ENCODE measurements around the gene TGFA. TPM values are rescaled to one million over a fixed set of nuclear protein-coding genes. Genes with fewer than 3 reads are reported as not detected.

TGFA gene
- total RNA-seq, 4 donors from 2014 or later = 15.8 to 75.8 (median 52.0) TPM

DNA sequence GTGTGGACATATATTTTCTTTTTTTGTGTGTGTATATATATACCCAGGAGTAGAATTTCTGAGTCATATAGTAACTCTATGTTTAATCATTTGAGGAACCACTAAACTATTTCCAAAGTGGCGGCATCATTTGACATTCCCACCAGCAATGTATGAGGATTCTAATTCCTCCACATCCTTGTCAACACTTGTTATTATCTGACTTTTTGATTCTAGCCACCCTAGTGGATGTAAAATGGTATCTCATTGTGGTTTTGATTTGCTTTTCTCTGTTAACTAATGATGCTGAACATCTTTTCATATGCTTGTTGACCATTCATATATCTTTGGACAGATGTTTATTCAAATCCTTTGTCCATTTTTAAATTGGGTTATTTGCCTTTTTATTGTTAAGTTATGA lies 120.3 kb downstream of the TGFA start:
- Histone ChIP-seq H3K27ac (no peak overlapping the region), H3K4me3 (no peak overlapping the region), H3K4me1 (no peaks in the 10 kb centered on the region), H3K27me3 (peaks cover 0 to 7% (median 0%) of the 10 kb centered on the region in 4 donors), H3K9me3 (no peaks in the 10 kb centered on the region), H3K36me3 (no peaks in the 10 kb centered on the region)
- intact Hi-C loops (cut with DNase I) = no loop called here
- TF ChIP-seq, protein P1, sequence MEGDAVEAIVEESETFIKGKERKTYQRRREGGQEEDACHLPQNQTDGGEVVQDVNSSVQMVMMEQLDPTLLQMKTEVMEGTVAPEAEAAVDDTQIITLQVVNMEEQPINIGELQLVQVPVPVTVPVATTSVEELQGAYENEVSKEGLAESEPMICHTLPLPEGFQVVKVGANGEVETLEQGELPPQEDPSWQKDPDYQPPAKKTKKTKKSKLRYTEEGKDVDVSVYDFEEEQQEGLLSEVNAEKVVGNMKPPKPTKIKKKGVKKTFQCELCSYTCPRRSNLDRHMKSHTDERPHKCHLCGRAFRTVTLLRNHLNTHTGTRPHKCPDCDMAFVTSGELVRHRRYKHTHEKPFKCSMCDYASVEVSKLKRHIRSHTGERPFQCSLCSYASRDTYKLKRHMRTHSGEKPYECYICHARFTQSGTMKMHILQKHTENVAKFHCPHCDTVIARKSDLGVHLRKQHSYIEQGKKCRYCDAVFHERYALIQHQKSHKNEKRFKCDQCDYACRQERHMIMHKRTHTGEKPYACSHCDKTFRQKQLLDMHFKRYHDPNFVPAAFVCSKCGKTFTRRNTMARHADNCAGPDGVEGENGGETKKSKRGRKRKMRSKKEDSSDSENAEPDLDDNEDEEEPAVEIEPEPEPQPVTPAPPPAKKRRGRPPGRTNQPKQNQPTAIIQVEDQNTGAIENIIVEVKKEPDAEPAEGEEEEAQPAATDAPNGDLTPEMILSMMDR (IDR thresholded peaks at IDR 0.05) = no peak
- TF ChIP-seq POLR2A (IDR thresholded peaks at IDR 0.05) = no peak
- WGBS, 2 donors = 77 to 86% methylated on average over 1 of the region's 1 CpG
- DNase-seq = no peak

DNA sequence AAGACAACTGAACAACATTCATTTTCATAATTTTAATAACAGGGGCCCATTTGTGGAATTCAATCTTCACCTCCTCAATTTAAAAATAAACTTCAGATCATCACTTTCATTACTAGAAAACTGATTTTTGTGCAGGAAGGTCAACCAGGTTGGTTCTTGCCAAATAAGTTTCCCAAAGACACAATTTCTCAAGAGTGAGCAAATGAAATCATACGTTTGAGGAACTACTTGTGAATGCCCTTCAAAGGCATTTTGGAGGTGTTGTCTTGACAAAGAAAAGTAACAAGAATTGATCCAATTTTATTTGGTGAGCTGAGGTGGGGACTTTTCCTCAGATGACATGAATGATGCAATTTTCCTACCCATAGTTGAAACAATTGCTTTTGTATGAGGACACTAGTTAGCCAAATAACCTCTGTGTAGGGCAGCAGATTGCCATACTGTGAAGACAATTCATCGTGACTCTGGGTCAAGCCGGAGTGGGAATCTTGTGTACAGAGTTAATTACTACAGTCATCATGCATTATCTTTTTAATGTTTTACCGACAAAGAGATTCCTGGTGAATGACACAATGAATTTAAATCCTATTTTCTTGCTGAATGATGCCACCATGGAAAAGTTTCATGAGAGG lies 121.8 kb downstream of the TGFA start:
- intact Hi-C loops (cut with DNase I) = no loop called here
- TF ChIP-seq POLR2A (IDR thresholded peaks at IDR 0.05) = no peak
- no peak overlapping the region for H3K27ac ChIP-seq
- 66 to 74% methylated on average over 4 of the region's 4 CpGs for WGBS, 2 donors
- no peaks in the 10 kb centered on the region for H3K36me3 ChIP-seq
- H3K4me3 ChIP-seq = no peak overlapping the region
- no peak for DNase-seq
- H3K9me3 ChIP-seq = no peaks in the 10 kb centered on the region
- no peaks in the 10 kb centered on the region for H3K4me1 ChIP-seq
- H3K27me3 ChIP-seq = peaks cover 0 to 4% (median 0%) of the 10 kb centered on the region in 4 donors

DNA sequence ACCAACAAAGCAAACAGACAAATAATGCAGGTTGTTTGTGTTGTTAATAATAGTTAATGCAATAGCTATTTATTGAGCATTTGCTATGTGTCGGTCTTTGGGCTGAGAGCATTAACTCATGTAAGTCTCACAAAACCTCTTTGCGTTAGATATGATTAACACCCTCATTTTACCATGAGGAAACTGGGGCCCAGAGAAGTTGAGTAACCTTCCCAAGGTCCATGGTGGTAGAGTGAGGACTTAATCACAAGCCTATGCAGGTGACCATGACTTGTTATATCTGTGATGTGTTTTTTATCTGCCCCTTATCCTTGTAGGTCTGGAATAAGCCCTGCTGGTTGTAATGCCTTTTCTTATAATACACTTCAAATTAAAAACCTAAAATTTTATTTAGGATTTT lies 127.3 kb downstream of the TGFA start:
- Histone ChIP-seq H3K4me1 (peaks cover 0 to 17% (median 0%) of the 10 kb centered on the region in 3 donors), H3K9me3 (no peaks in the 10 kb centered on the region), H3K27ac (peak overlapping the region; percentile 64 to 77 (median 72)), H3K4me3 (no peak overlapping the region), H3K27me3 (peaks cover 0 to 4% (median 0%) of the 10 kb centered on the region in 4 donors), H3K36me3 (no peaks in the 10 kb centered on the region)
- WGBS, 2 donors = 75 to 83% methylated on average over 2 of the region's 2 CpGs
- no peak for DNase-seq
- TF ChIP-seq POLR2A (IDR thresholded peaks at IDR 0.05) = no peak
- TF ChIP-seq, protein P1 (IDR thresholded peaks at IDR 0.05) = no peak
- intact Hi-C loops (cut with DNase I) = no loop called here

DNA sequence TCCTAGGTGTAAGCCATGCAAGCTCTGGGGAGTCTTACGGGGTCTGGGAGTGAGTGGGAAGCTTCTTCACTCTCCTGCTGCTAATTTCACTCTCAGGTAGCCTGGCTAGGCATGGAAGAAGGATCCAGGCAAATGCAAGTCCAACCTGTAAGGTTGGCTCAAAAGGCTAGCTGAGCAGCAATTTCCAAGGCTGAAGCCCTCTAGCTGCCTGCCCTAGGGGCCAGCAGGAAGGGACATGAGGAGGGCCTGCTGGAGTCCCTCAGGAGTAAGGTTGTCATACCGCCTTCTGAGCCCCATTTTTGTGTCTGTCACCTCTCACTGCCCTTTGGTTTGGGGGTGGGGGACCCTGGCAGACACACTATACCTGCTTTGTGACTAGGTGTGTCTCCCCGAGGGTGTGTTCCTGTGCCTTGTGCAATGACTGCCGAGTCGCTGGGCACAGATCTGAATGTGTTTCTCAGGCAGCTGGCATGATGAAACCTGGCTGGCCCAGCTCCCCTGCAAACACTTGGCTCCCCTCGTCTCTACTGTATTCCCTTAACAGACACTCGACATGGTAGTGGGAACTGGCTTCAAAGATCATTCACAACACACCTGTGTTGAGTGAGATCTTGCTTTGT lies 127.8 kb downstream of the TGFA start:
- no peaks in the 10 kb centered on the region for H3K36me3 ChIP-seq
- DNase-seq = no peak
- peak overlapping the region; percentile 64 to 77 (median 72) for H3K27ac ChIP-seq
- H3K9me3 ChIP-seq = no peaks in the 10 kb centered on the region
- H3K4me3 ChIP-seq = no peak overlapping the region
- 50 to 53% methylated on average over 4 to 7 of the region's 7 CpGs for WGBS, 2 donors
- TF ChIP-seq, protein P1 (IDR thresholded peaks at IDR 0.05) = no peak
- TF ChIP-seq POLR2A (IDR thresholded peaks at IDR 0.05) = no peak
- peaks cover 0 to 22% (median 0%) of the 10 kb centered on the region in 3 donors for H3K4me1 ChIP-seq
- intact Hi-C loops (cut with DNase I) = no loop called here
- peaks cover 0 to 7% (median 0%) of the 10 kb centered on the region in 4 donors for H3K27me3 ChIP-seq

GRCh38 chr2:70420740-70421139 lies 132.9 kb downstream of the TGFA start:
- no peaks in the 10 kb centered on the region for H3K9me3 ChIP-seq
- no peaks in the 10 kb centered on the region for H3K36me3 ChIP-seq
- intact Hi-C loops (cut with DNase I) = no loop called here
- H3K27me3 ChIP-seq = peaks cover 0 to 7% (median 0%) of the 10 kb centered on the region in 4 donors
- no peak for DNase-seq
- no peak overlapping the region for H3K4me3 ChIP-seq
- H3K27ac ChIP-seq = peak overlapping the region in 2 of 4 donors; percentile 14 to 27
- peaks cover 0 to 30% (median 0%) of the 10 kb centered on the region in 3 donors for H3K4me1 ChIP-seq
- TF ChIP-seq, protein P1 (IDR thresholded peaks at IDR 0.05) = no peak
- no peak for TF ChIP-seq POLR2A (IDR thresholded peaks at IDR 0.05)
- 67% methylated on average over 8 of the region's 8 CpGs for WGBS, 2 donors
